CD14-positive monocyte (primary cell): ENCODE results near the gene MRGPRX4. TPM values are rescaled to one million over a fixed set of nuclear protein-coding genes. Genes with fewer than 3 reads are reported as not detected.
"Not testable (repeated sequence)": the region's sequence is repeated elsewhere in the genome, so short reads cannot be mapped to it uniquely, and the experiment has no call there.

Experiments used
- DNase-seq, 3 donors: peaks; one replicate each; pipeline ENCODE4 v3.0.0-alpha.2; 2011 to 2022
- H2AFZ ChIP-seq: 2 replicates; pipeline ENCODE4 v1.6.0; 2012; ENCODE audit warnings: mild to moderate bottlenecking, low read depth, low read length, inconsistent platforms; ENCODE audit not compliant: insufficient read depth, poor library complexity, severe bottlenecking
- H3K27ac ChIP-seq, 2 donors: 1 replicate in 1 of 2; 2 replicates in 1 of 2; pipeline ENCODE4 v1.5.1; 2012 to 2013; ENCODE audit warnings: low read length in 2 of 2, control low read depth in 1 of 2, inconsistent platforms in 1 of 2, low read depth in 1 of 2, mild to moderate bottlenecking in 1 of 2
- H3K27me3 ChIP-seq, 2 donors: one replicate each; pipeline versions ENCODE4 v1.6.0 to v1.6.1; 2011 to 2013; ENCODE audit warnings: low read length in 2 of 2; ENCODE audit not compliant: control insufficient read depth in 2 of 2, insufficient read depth in 2 of 2
- H3K36me3 ChIP-seq, 2 donors: replicated peaks in 1 of 2; 1 replicate in 1 of 2; 2 replicates in 1 of 2; pipeline versions ENCODE4 v1.5.1 to v1.6.1; 2012 to 2013; ENCODE audit warnings: low read length in 2 of 2, control low read depth in 1 of 2, inconsistent platforms in 1 of 2, mild to moderate bottlenecking in 1 of 2; ENCODE audit not compliant: insufficient read depth in 2 of 2, control insufficient read depth in 1 of 2
- H3K4me1 ChIP-seq, 2 donors: 1 replicate in 1 of 2; 2 replicates in 1 of 2; pipeline versions ENCODE4 v1.5.1 to v1.6.1; 2012 to 2013; ENCODE audit warnings: low read length in 2 of 2, control low read depth in 1 of 2, inconsistent platforms in 1 of 2, mild to moderate bottlenecking in 1 of 2, moderate library complexity in 1 of 2; ENCODE audit not compliant: insufficient read depth in 2 of 2, control insufficient read depth in 1 of 2
- H3K4me2 ChIP-seq: replicated peaks from 2 replicates; pipeline ENCODE3; 2012; ENCODE audit warnings: low read length, moderate library complexity, mild to moderate bottlenecking; ENCODE audit not compliant: poor library complexity, severe bottlenecking; ENCODE audit errors: extremely low read depth
- H3K4me3 ChIP-seq, 3 experiments: fragments of 200-600 bp in 1 of 3; sonication (generic) in 1 of 3; replicated peaks in 1 of 3; 1 replicate in 2 of 3; 2 replicates in 1 of 3; pipeline ENCODE4 v1.5.1; 2011 to 2013; ENCODE audit warnings: low read length in 3 of 3, mild to moderate bottlenecking in 3 of 3, control low read depth in 2 of 3, low read depth in 2 of 3, inconsistent platforms in 1 of 3, moderate library complexity in 1 of 3
- H3K79me2 ChIP-seq: 2 replicates; pipeline ENCODE4 v1.6.0; 2012; ENCODE audit warnings: mild to moderate bottlenecking, control low read depth, inconsistent platforms, low read length, moderate library complexity; ENCODE audit not compliant: insufficient read depth
- H3K9ac ChIP-seq: 2 replicates; pipeline ENCODE4 v1.6.0; 2017; ENCODE audit warnings: low read length, mild to moderate bottlenecking; ENCODE audit not compliant: insufficient read depth, poor library complexity, severe bottlenecking
- H3K9me3 ChIP-seq, 2 donors: replicated peaks in 1 of 2; 1 replicate in 1 of 2; 2 replicates in 1 of 2; pipeline versions ENCODE4 v1.5.1 to v1.6.1; 2012 to 2013; ENCODE audit warnings: low read length in 2 of 2, control low read depth in 1 of 2; ENCODE audit not compliant: control insufficient read depth in 1 of 2, insufficient read depth in 1 of 2
- H4K20me1 ChIP-seq: 2 replicates; pipeline ENCODE4 v1.6.0; 2012; ENCODE audit warnings: mild to moderate bottlenecking, low read length, control low read depth, moderate library complexity; ENCODE audit not compliant: insufficient read depth
- H3K27ac Mint-ChIP-seq, 7 donors: one replicate each; pipeline ENCODE4 v1.8.0; 2020; ENCODE audit warnings: mild to moderate bottlenecking in 7 of 7, mixed read lengths in 7 of 7, moderate library complexity in 6 of 7, inconsistent platforms in 2 of 7
- H3K27me3 Mint-ChIP-seq, 3 donors: one replicate each; pipeline ENCODE4 v1.8.0; 2021 to 2022; ENCODE audit warnings: low read depth in 3 of 3, mild to moderate bottlenecking in 3 of 3, mixed read lengths in 3 of 3, moderate library complexity in 3 of 3, inconsistent platforms in 1 of 3
- H3K36me3 Mint-ChIP-seq, 2 donors: one replicate each; pipeline ENCODE4 v1.8.0; 2020; ENCODE audit warnings: mixed read lengths in 2 of 2, inconsistent platforms in 1 of 2, mild to moderate bottlenecking in 1 of 2
- H3K4me1 Mint-ChIP-seq: one replicate; pipeline ENCODE4 v1.8.0; 2020; ENCODE audit warnings: mild to moderate bottlenecking, mixed read lengths
- H3K4me3 Mint-ChIP-seq, 2 donors: one replicate each; pipeline ENCODE4 v1.8.0; 2020; ENCODE audit warnings: mild to moderate bottlenecking in 2 of 2, mixed read lengths in 2 of 2, moderate library complexity in 1 of 2
- H3K9me3 Mint-ChIP-seq, 7 donors: one replicate each; pipeline ENCODE4 v1.8.0; 2020 to 2022; ENCODE audit warnings: mixed read lengths in 7 of 7, mild to moderate bottlenecking in 6 of 7, moderate library complexity in 6 of 7, inconsistent platforms in 2 of 7
- WGBS: methylation state at CpG from one replicate; pipeline ENCODE4 v1.1.5; 2013; ENCODE audit warnings: missing lambda C conversion rate; ENCODE audit not compliant: insufficient coverage; 5-methylcytosine and 5-hydroxymethylcytosine counted together
- intact Hi-C, 2 donors: fragments of 100-400 bp; cut with micrococcal nuclease; formaldehyde crosslinking; loops; one replicate each; pipeline versions ENCODE4 v1.15.0 to v1.15.1; 2023
- polyA plus RNA-seq, 3 donors: library from polyadenylated mRNA; depleted of rRNA in 1 of 3; unstranded in 2 of 3; stranded (reverse) in 1 of 3; fragments of 300-500 nt in 2 of 3; fragments of >200 nt in 1 of 3; fragmentation: Illumina TruSeq in 2 of 3; gene quantifications; 1 replicate in 2 of 3; 2 replicates in 1 of 3; pipeline ENCODE4 v1.2.3, GENCODE V29; 2012 to 2021
- TF ChIP-seq, protein P1 (sequence below): fragments of 200-600 bp; IDR thresholded peaks from one replicate; pipeline ENCODE4 v1.8.0; 2022; ENCODE audit warnings: antibody characterized with exemption, mild to moderate bottlenecking

The MRGPRX4 gene
- polyA plus RNA-seq, 3 donors: not detected

DNA sequence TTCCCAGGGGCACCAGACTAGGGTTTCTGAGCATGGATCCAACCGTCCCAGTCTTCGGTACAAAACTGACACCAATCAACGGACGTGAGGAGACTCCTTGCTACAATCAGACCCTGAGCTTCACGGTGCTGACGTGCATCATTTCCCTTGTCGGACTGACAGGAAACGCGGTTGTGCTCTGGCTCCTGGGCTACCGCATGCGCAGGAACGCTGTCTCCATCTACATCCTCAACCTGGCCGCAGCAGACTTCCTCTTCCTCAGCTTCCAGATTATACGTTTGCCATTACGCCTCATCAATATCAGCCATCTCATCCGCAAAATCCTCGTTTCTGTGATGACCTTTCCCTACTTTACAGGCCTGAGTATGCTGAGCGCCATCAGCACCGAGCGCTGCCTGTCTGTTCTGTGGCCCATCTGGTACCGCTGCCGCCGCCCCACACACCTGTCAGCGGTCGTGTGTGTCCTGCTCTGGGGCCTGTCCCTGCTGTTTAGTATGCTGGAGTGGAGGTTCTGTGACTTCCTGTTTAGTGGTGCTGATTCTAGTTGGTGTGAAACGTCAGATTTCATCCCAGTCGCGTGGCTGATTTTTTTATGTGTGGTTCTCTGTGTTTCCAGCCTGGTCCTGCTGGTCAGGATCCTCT, 709 bp downstream of the MRGPRX4 start:
- intact Hi-C loops: no loop called here
- Histone ChIP-seq H3K9me3 (no peaks in the 10 kb centered on the region), H4K20me1 (no peaks in the 10 kb centered on the region), H3K27ac (no peak overlapping the region), H3K4me1 (no peaks in the 10 kb centered on the region), H3K4me2 (no peak overlapping the region), H3K4me3 (no peak overlapping the region), H3K27me3 (peaks cover 6 to 18% of the 10 kb centered on the region in 2 donors), H3K36me3 (no peaks in the 10 kb centered on the region), H2AFZ (no peak overlapping the region), H3K9ac (no peak overlapping the region), H3K79me2 (no peaks in the 10 kb centered on the region)
- 86% methylated on average over 28 of the region's 28 CpGs for WGBS
- H3K9me3 Mint-ChIP-seq: no peaks in the 10 kb centered on the region
- TF ChIP-seq, protein P1, sequence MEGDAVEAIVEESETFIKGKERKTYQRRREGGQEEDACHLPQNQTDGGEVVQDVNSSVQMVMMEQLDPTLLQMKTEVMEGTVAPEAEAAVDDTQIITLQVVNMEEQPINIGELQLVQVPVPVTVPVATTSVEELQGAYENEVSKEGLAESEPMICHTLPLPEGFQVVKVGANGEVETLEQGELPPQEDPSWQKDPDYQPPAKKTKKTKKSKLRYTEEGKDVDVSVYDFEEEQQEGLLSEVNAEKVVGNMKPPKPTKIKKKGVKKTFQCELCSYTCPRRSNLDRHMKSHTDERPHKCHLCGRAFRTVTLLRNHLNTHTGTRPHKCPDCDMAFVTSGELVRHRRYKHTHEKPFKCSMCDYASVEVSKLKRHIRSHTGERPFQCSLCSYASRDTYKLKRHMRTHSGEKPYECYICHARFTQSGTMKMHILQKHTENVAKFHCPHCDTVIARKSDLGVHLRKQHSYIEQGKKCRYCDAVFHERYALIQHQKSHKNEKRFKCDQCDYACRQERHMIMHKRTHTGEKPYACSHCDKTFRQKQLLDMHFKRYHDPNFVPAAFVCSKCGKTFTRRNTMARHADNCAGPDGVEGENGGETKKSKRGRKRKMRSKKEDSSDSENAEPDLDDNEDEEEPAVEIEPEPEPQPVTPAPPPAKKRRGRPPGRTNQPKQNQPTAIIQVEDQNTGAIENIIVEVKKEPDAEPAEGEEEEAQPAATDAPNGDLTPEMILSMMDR: no peak
- H3K36me3 Mint-ChIP-seq: no peaks in the 10 kb centered on the region
- no peak for DNase-seq
- H3K4me3 Mint-ChIP-seq: no peak overlapping the region
- peaks cover 13 to 25% (median 15%) of the 10 kb centered on the region in 3 donors for H3K27me3 Mint-ChIP-seq
- no peaks in the 10 kb centered on the region for H3K4me1 Mint-ChIP-seq
- H3K27ac Mint-ChIP-seq: no peak overlapping the region

DNA sequence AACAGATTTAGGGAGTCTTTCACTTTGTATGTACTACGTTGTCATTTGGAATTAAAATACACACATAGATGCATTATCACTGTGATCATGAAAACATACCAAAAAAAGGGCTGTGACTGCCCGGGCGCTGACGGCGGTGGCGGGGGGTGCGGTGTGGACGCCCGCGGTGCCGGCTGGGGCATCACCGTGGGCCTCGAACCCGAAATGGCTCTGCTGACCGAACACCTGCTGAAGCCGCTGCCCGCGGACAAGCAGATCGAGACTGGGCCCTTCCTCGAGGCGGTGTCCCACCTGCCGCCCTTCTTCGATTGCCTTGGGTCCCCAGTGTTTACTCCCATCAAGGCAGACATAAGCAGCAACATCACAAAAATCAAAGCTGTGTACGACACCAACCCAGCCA, 16.2 kb downstream of the MRGPRX4 start:
- peaks cover 11 to 23% (median 21%) of the 10 kb centered on the region in 3 donors for H3K27me3 Mint-ChIP-seq
- no peaks in the 10 kb centered on the region for H3K9me3 ChIP-seq
- TF ChIP-seq, protein P1: no peak

DNA sequence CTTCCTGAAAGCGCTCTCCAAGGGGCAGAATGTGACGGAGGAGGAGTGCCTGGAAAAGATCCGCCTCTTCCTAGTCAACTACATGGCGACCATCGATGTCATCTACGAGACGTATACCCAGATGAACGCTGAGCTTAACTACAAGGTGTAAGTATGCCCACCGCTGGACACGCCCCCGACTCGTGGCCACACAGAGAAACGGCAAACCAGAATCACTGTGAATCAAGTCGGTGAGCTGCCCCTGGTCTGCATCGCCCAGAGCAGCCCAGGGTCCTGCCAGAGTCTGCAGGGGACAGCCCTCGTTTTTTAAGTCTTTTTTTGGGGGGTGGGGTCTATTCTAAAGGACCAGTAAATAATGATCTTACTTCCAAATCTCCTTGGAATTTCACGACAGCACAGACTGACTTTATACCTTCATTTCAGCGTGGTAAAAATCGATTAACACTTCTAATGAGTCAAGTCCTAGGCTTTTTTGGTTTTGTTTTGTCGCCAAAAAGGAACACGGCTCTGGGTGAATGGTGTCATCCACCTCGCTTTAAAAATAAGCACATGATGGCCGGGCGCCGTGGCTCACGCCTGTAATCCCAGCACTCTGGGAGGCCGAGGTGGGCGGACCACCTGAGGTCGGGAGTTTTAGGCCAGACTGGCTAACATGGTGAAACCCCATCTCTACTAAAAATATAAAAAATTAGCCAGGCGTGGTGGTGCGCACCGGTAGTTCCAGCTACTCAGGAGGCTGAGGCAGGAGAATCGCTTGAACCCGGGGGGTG, 17.0 kb downstream of the MRGPRX4 start:
- Mint-ChIP-seq H3K4me1 (peaks cover 11% of the 10 kb centered on the region), H3K27me3 (peaks cover 9 to 23% (median 19%) of the 10 kb centered on the region in 3 donors)
- H3K4me2 ChIP-seq, H3K4me1 ChIP-seq, H3K4me3 ChIP-seq, H3K27ac Mint-ChIP-seq, H3K9ac ChIP-seq, intact Hi-C loops, H2AFZ ChIP-seq, H3K36me3 ChIP-seq, H3K27ac ChIP-seq, H3K79me2 ChIP-seq, H3K4me3 Mint-ChIP-seq, H3K9me3 ChIP-seq, H3K9me3 Mint-ChIP-seq, H4K20me1 ChIP-seq, DNase-seq, H3K36me3 Mint-ChIP-seq, H3K27me3 ChIP-seq: not testable (repeated sequence)
- 95% methylated on average over 29 of the region's 34 CpGs for WGBS

More for the DNA sequence above, 16.2 kb downstream of the MRGPRX4 start:
- H3K4me3 Mint-ChIP-seq: no peak overlapping the region
- Histone ChIP-seq H3K4me1 (peaks cover 4 to 7% of the 10 kb centered on the region in 2 donors), H3K79me2 (no peaks in the 10 kb centered on the region), H3K4me3 (no peak overlapping the region), H4K20me1 (no peaks in the 10 kb centered on the region), H2AFZ (no peak overlapping the region), H3K27me3 (peaks cover 8% of the 10 kb centered on the region in 2 donors), H3K27ac (no peak overlapping the region), H3K4me2 (no peak overlapping the region), H3K9ac (no peak overlapping the region), H3K36me3 (no peaks in the 10 kb centered on the region)
- peaks cover 0 to 4% (median 0%) of the 10 kb centered on the region in 7 donors for H3K9me3 Mint-ChIP-seq
- no peaks in the 10 kb centered on the region for H3K36me3 Mint-ChIP-seq
- WGBS: 94% methylated on average over 21 of the region's 24 CpGs
- intact Hi-C loops: no loop called here
- H3K27ac Mint-ChIP-seq: no peak overlapping the region
- no peak for DNase-seq
- H3K4me1 Mint-ChIP-seq: peaks cover 11% of the 10 kb centered on the region
